GM12878 (cell line): Measurements from ENCODE around the gene USP35. TPM values are rescaled to one million over a fixed set of nuclear protein-coding genes. Genes with fewer than 3 reads are reported as not detected.

ENCODE experiments used
- ATAC-seq: fragments of 200-7000 bp; cut with Tn5 transposase; 3 replicates; pipeline ENCODE4 v1.9.1; 2020; ENCODE audit warnings: mild to moderate bottlenecking, moderate library complexity
- BruUV-seq: library from RNA; stranded (reverse); fragments of 400-500 nt; replicated peaks from 2 replicates; lab custom pipeline; 2021; lab: Mats Ljungman, UMichigan
- CTCF ChIA-PET: fragments of 300-600 bp; sonication (Branson Sonifier 250); formaldehyde crosslinking; extraction: SDS; loops from one replicate; lab custom pipeline; 2021; ENCODE audit warnings: inconsistent platforms; lab: Yijun Ruan, JAX
- POLR2A ChIA-PET: fragments of 350-600 bp; formaldehyde crosslinking; extraction: SDS; loops from one replicate; lab custom pipeline; 2021; ENCODE audit warnings: inconsistent platforms; lab: Charles Lee
- RAD21 ChIA-PET: fragments of 300-600 bp; sonication (Branson Sonifier 250); formaldehyde crosslinking; loops from one replicate; lab custom pipeline; 2023; ENCODE audit warnings: antibody characterized with exemption; ENCODE audit not compliant: unreplicated experiment; lab: Charles Lee
- SMC1A ChIA-PET: fragments of 300-600 bp; sonication (Branson Sonifier 250); formaldehyde crosslinking; loops from one replicate; lab custom pipeline; 2023; ENCODE audit not compliant: unreplicated experiment, uncharacterized antibody; lab: Charles Lee
- DNase-seq: peaks from one replicate; pipeline ENCODE4 v3.0.0-alpha.2; 2011; ENCODE audit warnings: low read depth, low spot score
- FAIRE-seq: peaks from 3 replicates; lab custom pipeline; 2011; peaks lifted over from hg19 to GRCh38; lab: Jason Lieb, UNC
- H2AFZ ChIP-seq: 2 replicates; pipeline ENCODE4 v1.6.0; 2011; ENCODE audit warnings: low read depth, low read length, control low read depth; ENCODE audit not compliant: control insufficient read depth
- H3K27ac ChIP-seq: 2 replicates; pipeline ENCODE4 v1.5.1; 2011; ENCODE audit warnings: control low read depth; ENCODE audit not compliant: control insufficient read depth, insufficient read depth
- H3K27me3 ChIP-seq, 2 experiments: replicated peaks in 1 of 2; 2 replicates each; pipeline versions ENCODE4 v1.6.0 to v1.6.1; 2011; ENCODE audit warnings: low read length in 1 of 2; ENCODE audit not compliant: control insufficient read depth in 2 of 2, insufficient read depth in 2 of 2
- H3K36me3 ChIP-seq, 2 experiments: 2 replicates each; pipeline ENCODE4 v1.5.1; 2011; ENCODE audit warnings: low read length in 1 of 2; ENCODE audit not compliant: control insufficient read depth in 2 of 2, insufficient read depth in 2 of 2
- H3K4me1 ChIP-seq: 2 replicates; pipeline ENCODE4 v1.6.1; 2011; ENCODE audit warnings: mild to moderate bottlenecking, low read length, moderate library complexity, mixed read lengths; ENCODE audit not compliant: control insufficient read depth, insufficient read depth
- H3K4me2 ChIP-seq: 2 replicates; pipeline ENCODE4 v1.6.0; 2011; ENCODE audit warnings: control low read depth; ENCODE audit not compliant: control insufficient read depth, insufficient read depth
- H3K4me3 ChIP-seq: fragments of 200-600 bp; sonication (generic); 2 replicates; pipeline ENCODE4 v1.5.1; 2016
- H3K79me2 ChIP-seq: 2 replicates; pipeline ENCODE4 v1.6.0; 2011; ENCODE audit warnings: low read length; ENCODE audit not compliant: control insufficient read depth, insufficient read depth
- H3K9ac ChIP-seq: 2 replicates; pipeline ENCODE4 v1.8.0; 2011; ENCODE audit warnings: low read length, control low read depth, mixed read lengths; ENCODE audit not compliant: control insufficient read depth, insufficient read depth
- H3K9me3 ChIP-seq: replicated peaks from 3 replicates; pipeline ENCODE4 v1.5.1; 2011; ENCODE audit warnings: mild to moderate bottlenecking, low read length; ENCODE audit not compliant: control insufficient read depth, insufficient read depth
- H4K20me1 ChIP-seq: 2 replicates; pipeline ENCODE4 v1.6.0; 2011; ENCODE audit not compliant: control insufficient read depth, insufficient read depth
- FOXK2 ChIP-seq: fragments of 450-650 bp; IDR thresholded peaks from 2 replicates; pipeline ENCODE4 v1.6.1; 2017; ENCODE audit warnings: mild to moderate bottlenecking, moderate library complexity
- HDGF ChIP-seq: fragments of 450-650 bp; IDR thresholded peaks from 2 replicates; pipeline ENCODE4 v1.6.1; 2016; ENCODE audit warnings: antibody characterized with exemption
- IKZF2 ChIP-seq, 2 experiments: fragments of 450-650 bp; IDR thresholded peaks; 2 replicates each; pipeline ENCODE4 v1.6.1; 2017; ENCODE audit warnings: mild to moderate bottlenecking in 2 of 2, moderate library complexity in 2 of 2
- IRF3 ChIP-seq: fragments of 450-650 bp; IDR thresholded peaks from 2 replicates; pipeline ENCODE4 v1.6.1; 2014; ENCODE audit warnings: mild to moderate bottlenecking
- RAD21 ChIP-seq: IDR thresholded peaks from 2 replicates; pipeline ENCODE4 v1.6.1; 2011; ENCODE audit warnings: mild to moderate bottlenecking, low read depth, low read length, moderate library complexity; ENCODE audit not compliant: insufficient read depth
- RBBP5 ChIP-seq: fragments of 200-600 bp; sonication (generic); conservative IDR thresholded peaks from 2 replicates; pipeline ENCODE4 v1.6.1; 2016
- RFX5 ChIP-seq: IDR thresholded peaks from 2 replicates; pipeline ENCODE4 v1.6.1; 2011; ENCODE audit warnings: low read depth, low read length, improper control_type of control experiment
- in situ Hi-C: fragments of 300-500 bp; cut with MboI; formaldehyde crosslinking; loops from 9 replicates; pipeline ENCODE4 v1.14.3; 2018; ENCODE audit warnings: mixed read lengths
- intact Hi-C: fragments of 100-400 bp; cut with micrococcal nuclease; formaldehyde crosslinking; loops from one replicate; pipeline ENCODE4 v1.14.2; 2022; ENCODE audit not compliant: unreplicated experiment
- polyA plus RNA-seq, 11 experiments: library from polyadenylated mRNA; depleted of rRNA in 4 of 11; unstranded in 6 of 11; stranded (reverse) in 5 of 11; fragments of >200 nt; fragmentation: Nextera tagmentation in 4 of 11; fragmentation: Illumina TruSeq in 1 of 11; extraction: Ambion mirVana in 4 of 11; extraction: Trizol in 1 of 11; gene quantifications; 1 replicate in 1 of 11; 2 replicates in 10 of 11; pipeline versions ENCODE4 v1.2.1 to v1.2.3, GENCODE V29; 2011 to 2016; ENCODE audit warnings: inconsistent platforms in 2 of 11, missing spikeins in 2 of 11, low read depth in 1 of 11
- total RNA-seq, 4 experiments: library from RNA; depleted of rRNA in 3 of 4; stranded (reverse); fragments of >200 nt in 3 of 4; fragmentation: Illumina TruSeq in 1 of 4; extraction: Trizol in 1 of 4; gene quantifications; 2 replicates each; pipeline versions ENCODE4 v1.2.1 to v1.2.3, GENCODE V29; 2013 to 2021
- TF ChIP-seq, protein P1 (sequence below): fragments of 450-650 bp; IDR thresholded peaks from 2 replicates; pipeline ENCODE4 v1.6.1; 2016; ENCODE audit warnings: mild to moderate bottlenecking, moderate library complexity, borderline replicate concordance

Gene USP35
- total and polyA plus RNA-seq, 10 of the 15 experiments (the other 5 are each of a cell fraction or from before 2014, with no cell fraction given): 0.13 to 6.4 (median 3.1) TPM; not detected in 1

- in situ Hi-C loops: no loop called here
These were observed 52.8 kb downstream of the USP35 start for GRCh38 chr11:78241475-78241874.

More at GRCh38 chr11:78241475-78241874, 52.8 kb downstream of the USP35 start:
- DNase-seq: no peak
- Histone ChIP-seq H2AFZ (no peak overlapping the region), H3K27me3 (no peaks in the 10 kb centered on the region), H3K79me2 (no peaks in the 10 kb centered on the region), H3K9me3 (peaks cover 9% of the 10 kb centered on the region; the same call in 2 of the 3 replicates), H3K4me3 (no peak overlapping the region), H3K4me2 (no peak overlapping the region), H3K4me1 (peaks cover 5% of the 10 kb centered on the region), H3K36me3 (no peaks in the 10 kb centered on the region), H4K20me1 (no peaks in the 10 kb centered on the region), H3K27ac (no peak overlapping the region), H3K9ac (no peak overlapping the region)
- intact Hi-C loops: no loop called here
- SMC1A ChIA-PET: interaction anchor here (0.7 kb wide), 1 partner anchor 217 kb away, joined by 3 read pairs; no protein-coding TSS in a partner anchor
- no peak for ATAC-seq
- TF ChIP-seq IRF3: no peak
- TF ChIP-seq, protein P1, sequence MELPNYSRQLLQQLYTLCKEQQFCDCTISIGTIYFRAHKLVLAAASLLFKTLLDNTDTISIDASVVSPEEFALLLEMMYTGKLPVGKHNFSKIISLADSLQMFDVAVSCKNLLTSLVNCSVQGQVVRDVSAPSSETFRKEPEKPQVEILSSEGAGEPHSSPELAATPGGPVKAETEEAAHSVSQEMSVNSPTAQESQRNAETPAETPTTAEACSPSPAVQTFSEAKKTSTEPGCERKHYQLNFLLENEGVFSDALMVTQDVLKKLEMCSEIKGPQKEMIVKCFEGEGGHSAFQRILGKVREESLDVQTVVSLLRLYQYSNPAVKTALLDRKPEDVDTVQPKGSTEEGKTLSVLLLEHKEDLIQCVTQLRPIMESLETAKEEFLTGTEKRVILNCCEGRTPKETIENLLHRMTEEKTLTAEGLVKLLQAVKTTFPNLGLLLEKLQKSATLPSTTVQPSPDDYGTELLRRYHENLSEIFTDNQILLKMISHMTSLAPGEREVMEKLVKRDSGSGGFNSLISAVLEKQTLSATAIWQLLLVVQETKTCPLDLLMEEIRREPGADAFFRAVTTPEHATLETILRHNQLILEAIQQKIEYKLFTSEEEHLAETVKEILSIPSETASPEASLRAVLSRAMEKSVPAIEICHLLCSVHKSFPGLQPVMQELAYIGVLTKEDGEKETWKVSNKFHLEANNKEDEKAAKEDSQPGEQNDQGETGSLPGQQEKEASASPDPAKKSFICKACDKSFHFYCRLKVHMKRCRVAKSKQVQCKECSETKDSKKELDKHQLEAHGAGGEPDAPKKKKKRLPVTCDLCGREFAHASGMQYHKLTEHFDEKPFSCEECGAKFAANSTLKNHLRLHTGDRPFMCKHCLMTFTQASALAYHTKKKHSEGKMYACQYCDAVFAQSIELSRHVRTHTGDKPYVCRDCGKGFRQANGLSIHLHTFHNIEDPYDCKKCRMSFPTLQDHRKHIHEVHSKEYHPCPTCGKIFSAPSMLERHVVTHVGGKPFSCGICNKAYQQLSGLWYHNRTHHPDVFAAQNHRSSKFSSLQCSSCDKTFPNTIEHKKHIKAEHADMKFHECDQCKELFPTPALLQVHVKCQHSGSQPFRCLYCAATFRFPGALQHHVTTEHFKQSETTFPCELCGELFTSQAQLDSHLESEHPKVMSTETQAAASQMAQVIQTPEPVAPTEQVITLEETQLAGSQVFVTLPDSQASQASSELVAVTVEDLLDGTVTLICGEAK: no peak
- TF ChIP-seq RAD21: no peak
- no peak for TF ChIP-seq HDGF
- TF ChIP-seq RBBP5: no peak
- no peak for TF ChIP-seq RFX5
- TF ChIP-seq IKZF2 (IDR thresholded peaks at IDR 0.05): no peak
- no peak for TF ChIP-seq FOXK2
- CTCF ChIA-PET: interaction anchor here (0.6 to 2.3 kb wide), 2 partner anchors 13 to 125 kb away, joined by 3 to 7 read pairs; no protein-coding TSS in a partner anchor
- POLR2A ChIA-PET: no interaction called here
- BruUV-seq: no TSS peak
- FAIRE-seq: no peak
- RAD21 ChIA-PET: no interaction called here
